OCI-LY1 (cell line): ENCODE results near the gene ETV6.

Experiments
- H2AFZ ChIP-seq: fragments of 200-600 bp; sonication (generic), shearing (Covaris generic); 2 replicates; pipeline ENCODE4 v1.6.0; 2014; ENCODE audit warnings: antibody characterized with exemption, mild to moderate bottlenecking, low read length
- H3F3A ChIP-seq: fragments of 200-600 bp; sonication (generic), shearing (Covaris generic); 2 replicates; pipeline ENCODE4 v1.6.0; 2014; ENCODE audit warnings: mild to moderate bottlenecking, antibody characterized with exemption, low read length, moderate library complexity; ENCODE audit not compliant: insufficient read depth
- H3K27ac ChIP-seq: fragments of 200-600 bp; sonication (generic); 2 replicates; pipeline ENCODE4 v1.5.1; 2014; ENCODE audit warnings: low read length, mixed run types, mild to moderate bottlenecking, low read depth; ENCODE audit not compliant: poor library complexity, severe bottlenecking
- H3K27me3 ChIP-seq: fragments of 200-600 bp; sonication (generic); 2 replicates; pipeline ENCODE4 v1.6.0; 2014; ENCODE audit warnings: antibody characterized with exemption, mild to moderate bottlenecking, low read length, moderate library complexity; ENCODE audit not compliant: insufficient read depth
- H3K36me3 ChIP-seq: fragments of 200-600 bp; sonication (generic); 2 replicates; pipeline ENCODE4 v1.6.1; 2014; ENCODE audit warnings: mild to moderate bottlenecking, antibody characterized with exemption, low read length, moderate library complexity, mixed read lengths; ENCODE audit not compliant: insufficient read depth
- H3K4me1 ChIP-seq: fragments of 200-600 bp; sonication (generic); 2 replicates; pipeline ENCODE4 v1.5.1; 2014; ENCODE audit warnings: mild to moderate bottlenecking, low read length, moderate library complexity; ENCODE audit not compliant: insufficient read depth, severe bottlenecking
- H3K4me2 ChIP-seq: fragments of 200-600 bp; sonication (generic), shearing (Covaris generic); 2 replicates; pipeline ENCODE4 v1.6.1; 2014; ENCODE audit warnings: low read length
- H3K4me3 ChIP-seq: fragments of 200-600 bp; sonication (generic); 2 replicates; pipeline ENCODE4 v1.5.1; 2014; ENCODE audit warnings: low read length, low read depth, mild to moderate bottlenecking, mixed read lengths; ENCODE audit not compliant: poor library complexity, severe bottlenecking
- H3K79me2 ChIP-seq: fragments of 200-600 bp; shearing (Covaris generic); 2 replicates; pipeline ENCODE4 v1.6.1; 2016; ENCODE audit warnings: mixed run types, low read length, mixed read lengths; ENCODE audit not compliant: insufficient read depth
- H3K9ac ChIP-seq: fragments of 200-600 bp; sonication (generic), shearing (Covaris generic); 2 replicates; pipeline ENCODE4 v1.6.1; 2014; ENCODE audit warnings: mild to moderate bottlenecking, low read length, mixed read lengths
- H3K9me2 ChIP-seq: fragments of 200-600 bp; sonication (generic), shearing (Covaris generic); 2 replicates; pipeline ENCODE4 v1.6.1; 2014; ENCODE audit warnings: low read depth, mild to moderate bottlenecking, low read length, mixed read lengths
- H3K9me3 ChIP-seq: fragments of 200-600 bp; shearing (Covaris generic); 2 replicates; pipeline ENCODE4 v1.6.1; 2014; ENCODE audit warnings: low read length, mixed read lengths
- H4K20me1 ChIP-seq: fragments of 200-600 bp; sonication (generic), shearing (Covaris generic); 2 replicates; pipeline ENCODE4 v1.6.0; 2016; ENCODE audit warnings: mild to moderate bottlenecking, low read length; ENCODE audit not compliant: insufficient read depth
- CTCF ChIP-seq: fragments of 200-600 bp; sonication (generic), shearing (Covaris generic); IDR thresholded peaks from 2 replicates; pipeline ENCODE4 v1.5.1; 2017; ENCODE audit warnings: mild to moderate bottlenecking, antibody characterized with exemption, low read length, moderate library complexity, mixed read lengths
- EZH2 ChIP-seq: fragments of 200-600 bp; sonication (generic), shearing (Covaris generic); IDR thresholded peaks from 2 replicates; pipeline ENCODE4 v1.8.0; 2017; ENCODE audit warnings: borderline replicate concordance, mixed run types, mild to moderate bottlenecking, antibody characterized with exemption, low read length, moderate library complexity, mixed read lengths

ETV6 gene

GRCh38 chr12:11693601-11694000, 44.1 kb downstream of the ETV6 start:
- H3K4me3 ChIP-seq: no peak overlapping the region
- H3K27me3 ChIP-seq: no peaks in the 10 kb centered on the region
- no peak overlapping the region for H3K9ac ChIP-seq
- H3K4me1 ChIP-seq: no peaks in the 10 kb centered on the region
- H3K9me3 ChIP-seq: no peaks in the 10 kb centered on the region
- H3K27ac ChIP-seq: no peak overlapping the region
- H3K79me2 ChIP-seq: no peaks in the 10 kb centered on the region
- no peaks in the 10 kb centered on the region for H3K36me3 ChIP-seq
- no peaks in the 10 kb centered on the region for H3K9me2 ChIP-seq
- TF ChIP-seq EZH2 (no peak), CTCF (no peak)
- no peak overlapping the region for H2AFZ ChIP-seq
- H4K20me1 ChIP-seq: no peaks in the 10 kb centered on the region
- H3K4me2 ChIP-seq: no peak overlapping the region
- no peaks in the 10 kb centered on the region for H3F3A ChIP-seq

- H3F3A ChIP-seq: no peaks in the 10 kb centered on the region
- no peak overlapping the region for H3K27ac ChIP-seq
- TF ChIP-seq CTCF (no peak), EZH2 (no peak)
- no peaks in the 10 kb centered on the region for H3K9me3 ChIP-seq
- no peak overlapping the region for H3K9ac ChIP-seq
- no peak overlapping the region for H3K4me2 ChIP-seq
- no peaks in the 10 kb centered on the region for H3K27me3 ChIP-seq
- no peaks in the 10 kb centered on the region for H3K79me2 ChIP-seq
- no peak overlapping the region for H2AFZ ChIP-seq
- H3K9me2 ChIP-seq: no peaks in the 10 kb centered on the region
- no peaks in the 10 kb centered on the region for H4K20me1 ChIP-seq
- no peaks in the 10 kb centered on the region for H3K36me3 ChIP-seq
- H3K4me1 ChIP-seq: no peaks in the 10 kb centered on the region
- no peak overlapping the region for H3K4me3 ChIP-seq
These were observed 45.1 kb downstream of the ETV6 start for GRCh38 chr12:11694528-11694927.

GRCh38 chr12:11695321-11695720, 45.8 kb downstream of the ETV6 start:
- Histone ChIP-seq H3K27me3 (no peaks in the 10 kb centered on the region), H2AFZ (no peak overlapping the region), H3K4me2 (no peak overlapping the region), H3K27ac (no peak overlapping the region), H4K20me1 (no peaks in the 10 kb centered on the region), H3K4me3 (no peak overlapping the region), H3K9ac (no peak overlapping the region), H3K9me3 (no peaks in the 10 kb centered on the region), H3F3A (no peaks in the 10 kb centered on the region), H3K4me1 (no peaks in the 10 kb centered on the region), H3K36me3 (no peaks in the 10 kb centered on the region), H3K9me2 (no peaks in the 10 kb centered on the region), H3K79me2 (no peaks in the 10 kb centered on the region)
- TF ChIP-seq EZH2 (no peak), CTCF (no peak)
